ENCODE measurements around the gene MMP13. TPM values are rescaled to one million over a fixed set of nuclear protein-coding genes. Genes with fewer than 3 reads are reported as not detected.

MMP13 gene
- polyA plus RNA-seq, 2 of the 4 experiments (the other 2 are of a cell fraction): not detected

DNA sequence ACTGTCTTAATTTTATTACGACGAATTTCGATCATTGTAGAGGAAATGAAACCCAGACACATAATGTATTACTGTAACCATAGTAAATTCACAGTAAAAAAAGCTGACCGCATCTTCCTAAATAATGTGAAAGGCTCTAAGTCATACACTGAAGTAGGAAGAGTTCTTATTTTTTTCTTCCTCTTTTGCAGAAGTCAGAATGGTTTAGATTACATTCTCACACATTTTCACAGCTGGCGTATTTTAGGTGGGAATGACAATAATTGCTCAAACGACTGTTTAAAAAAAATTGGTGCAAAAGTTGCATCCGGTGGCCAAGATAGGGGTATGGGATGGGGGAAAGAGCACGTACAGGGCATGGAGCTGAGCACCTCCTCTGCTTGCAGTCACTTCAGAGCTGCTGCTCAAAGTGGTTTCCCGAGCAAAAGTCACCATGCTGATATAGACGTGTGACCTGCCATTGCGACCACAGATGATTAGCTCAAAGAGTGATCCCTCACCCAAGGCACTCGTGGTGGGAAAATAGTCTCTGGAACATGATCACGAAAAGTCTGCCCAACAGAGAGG lies 35.3 kb downstream of the MMP13 start:
- no peak overlapping the region for H3K4me3 ChIP-seq
- H3K4me2 ChIP-seq: no peak overlapping the region
- H3K9me3 ChIP-seq: no peaks in the 10 kb centered on the region
- no peak for DNase-seq (ENCODE audit: low read depth in 1 of 2, low spot score in 1 of 2)
- H3K4me1 ChIP-seq: no peaks in the 10 kb centered on the region
- no peak for FAIRE-seq
- TF ChIP-seq, protein P1, sequence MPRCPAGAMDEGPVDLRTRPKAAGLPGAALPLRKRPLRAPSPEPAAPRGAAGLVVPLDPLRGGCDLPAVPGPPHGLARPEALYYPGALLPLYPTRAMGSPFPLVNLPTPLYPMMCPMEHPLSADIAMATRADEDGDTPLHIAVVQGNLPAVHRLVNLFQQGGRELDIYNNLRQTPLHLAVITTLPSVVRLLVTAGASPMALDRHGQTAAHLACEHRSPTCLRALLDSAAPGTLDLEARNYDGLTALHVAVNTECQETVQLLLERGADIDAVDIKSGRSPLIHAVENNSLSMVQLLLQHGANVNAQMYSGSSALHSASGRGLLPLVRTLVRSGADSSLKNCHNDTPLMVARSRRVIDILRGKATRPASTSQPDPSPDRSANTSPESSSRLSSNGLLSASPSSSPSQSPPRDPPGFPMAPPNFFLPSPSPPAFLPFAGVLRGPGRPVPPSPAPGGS (IDR thresholded peaks at IDR 0.05): no peak
- no peak for TF ChIP-seq EP300 (IDR thresholded peaks at IDR 0.05)
- TF ChIP-seq NR3C1 (IDR thresholded peaks at IDR 0.05): no peak
- no peak for TF ChIP-seq ZFP36 (IDR thresholded peaks at IDR 0.05; ENCODE audit: borderline replicate concordance, partially characterized antibody)
- no peak for TF ChIP-seq CBX8 (IDR thresholded peaks at IDR 0.05)
- no peak for TF ChIP-seq HOXA7 (CRISPR knock-in tag; IDR thresholded peaks at IDR 0.05)
- TF ChIP-seq RAD21 (conservative IDR thresholded peaks at IDR 0.05 in 1 of 2, IDR thresholded peaks at IDR 0.05 in 1 of 2): no peak
- TF ChIP-seq CBX2 (IDR thresholded peaks at IDR 0.05; ENCODE audit: borderline replicate concordance, low read depth): no peak
- no peak for TF ChIP-seq SMC3 (IDR thresholded peaks at IDR 0.05)
- TF ChIP-seq, protein P2, sequence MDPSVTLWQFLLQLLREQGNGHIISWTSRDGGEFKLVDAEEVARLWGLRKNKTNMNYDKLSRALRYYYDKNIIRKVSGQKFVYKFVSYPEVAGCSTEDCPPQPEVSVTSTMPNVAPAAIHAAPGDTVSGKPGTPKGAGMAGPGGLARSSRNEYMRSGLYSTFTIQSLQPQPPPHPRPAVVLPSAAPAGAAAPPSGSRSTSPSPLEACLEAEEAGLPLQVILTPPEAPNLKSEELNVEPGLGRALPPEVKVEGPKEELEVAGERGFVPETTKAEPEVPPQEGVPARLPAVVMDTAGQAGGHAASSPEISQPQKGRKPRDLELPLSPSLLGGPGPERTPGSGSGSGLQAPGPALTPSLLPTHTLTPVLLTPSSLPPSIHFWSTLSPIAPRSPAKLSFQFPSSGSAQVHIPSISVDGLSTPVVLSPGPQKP (IDR thresholded peaks at IDR 0.05; ENCODE audit: low read depth, low read length): no peak
- TF ChIP-seq KDM5A (IDR thresholded peaks at IDR 0.05): no peak
- TF ChIP-seq MYC (IDR thresholded peaks at IDR 0.05; ENCODE audit: borderline replicate concordance, low read length): no peak
- no peak for TF ChIP-seq SREBF2 (IDR thresholded peaks at IDR 0.05)
- no peak for TF ChIP-seq HDAC2 (IDR thresholded peaks at IDR 0.05)
- no peak overlapping the region for H3K27ac ChIP-seq
- WGBS (ENCODE audit: missing lambda C conversion rate): 57% methylated on average over 13 of the region's 13 CpGs
- no peak for ATAC-seq
- ChIA-PET POLR2A (no interaction called here), CTCF (interaction anchor here (2.0 kb wide), 1 partner anchor 20 kb away, joined by 8 read pairs; no protein-coding TSS in a partner anchor)

DNA sequence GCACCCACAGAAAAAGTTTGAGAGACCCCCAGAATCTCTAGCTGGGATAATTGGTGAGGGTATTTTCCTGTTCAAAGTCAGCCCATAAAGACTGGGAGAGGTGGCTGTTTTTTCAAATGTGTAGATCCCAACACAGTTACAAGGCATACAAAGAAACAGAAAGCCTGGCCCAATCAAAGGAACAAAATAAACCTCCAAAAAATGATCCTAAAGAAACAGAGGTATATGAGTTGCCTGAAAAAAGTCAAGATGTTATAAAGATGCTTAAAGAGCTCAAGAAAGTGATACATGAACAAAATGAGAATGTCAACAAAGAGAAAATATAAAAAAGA lies 40.5 kb downstream of the MMP13 start:
- POLR2A ChIA-PET: no interaction called here
- CTCF ChIA-PET: interaction anchor here (0.6 to 2.5 kb wide), 18 partner anchors 9 to 181 kb away, joined by 3 to 14 read pairs (median 5); partner anchors contain the start of gene MMP10
- H3K9me3 ChIP-seq: no peaks in the 10 kb centered on the region
- no peak overlapping the region for H3K4me3 ChIP-seq
- DNase-seq (ENCODE audit: low read depth in 1 of 2, low spot score in 1 of 2) (no peak), ATAC-seq (no peak), FAIRE-seq (no peak)
- H3K4me1 ChIP-seq: no peaks in the 10 kb centered on the region
- TF ChIP-seq PHF8 (IDR thresholded peaks at IDR 0.05; ENCODE audit: borderline replicate concordance, low read depth) (no peak), HOXB5 (CRISPR knock-in tag; IDR thresholded peaks at IDR 0.05) (no peak), KDM1A (IDR thresholded peaks at IDR 0.05; ENCODE audit: low read depth) (no peak), CBX2 (IDR thresholded peaks at IDR 0.05; ENCODE audit: borderline replicate concordance, low read depth) (no peak), NPAS2 (CRISPR knock-in tag; IDR thresholded peaks at IDR 0.05; ENCODE audit: borderline replicate concordance) (no peak), FOSB (CRISPR knock-in tag; IDR thresholded peaks at IDR 0.05) (no peak), BHLHE40 (IDR thresholded peaks at IDR 0.05; ENCODE audit: low read depth, low read length) (no peak), JUN (IDR thresholded peaks at IDR 0.05) (no peak), TFCP2L1 (CRISPR knock-in tag; IDR thresholded peaks at IDR 0.05) (no peak), ESRRA (IDR thresholded peaks at IDR 0.05; ENCODE audit: borderline replicate concordance, low read length) (no peak), JUNB (IDR thresholded peaks at IDR 0.05) (no peak), SREBF2 (IDR thresholded peaks at IDR 0.05) (no peak), HEYL (CRISPR knock-in tag; IDR thresholded peaks at IDR 0.05) (no peak), RCOR1 (IDR thresholded peaks at IDR 0.05; ENCODE audit: low read depth, low read length) (no peak), HOXB13 (CRISPR knock-in tag; IDR thresholded peaks at IDR 0.05; ENCODE audit: low read depth) (no peak), CHD2 (IDR thresholded peaks at IDR 0.05; ENCODE audit: low read length, partially characterized antibody) (no peak)
- TF ChIP-seq, protein P3, sequence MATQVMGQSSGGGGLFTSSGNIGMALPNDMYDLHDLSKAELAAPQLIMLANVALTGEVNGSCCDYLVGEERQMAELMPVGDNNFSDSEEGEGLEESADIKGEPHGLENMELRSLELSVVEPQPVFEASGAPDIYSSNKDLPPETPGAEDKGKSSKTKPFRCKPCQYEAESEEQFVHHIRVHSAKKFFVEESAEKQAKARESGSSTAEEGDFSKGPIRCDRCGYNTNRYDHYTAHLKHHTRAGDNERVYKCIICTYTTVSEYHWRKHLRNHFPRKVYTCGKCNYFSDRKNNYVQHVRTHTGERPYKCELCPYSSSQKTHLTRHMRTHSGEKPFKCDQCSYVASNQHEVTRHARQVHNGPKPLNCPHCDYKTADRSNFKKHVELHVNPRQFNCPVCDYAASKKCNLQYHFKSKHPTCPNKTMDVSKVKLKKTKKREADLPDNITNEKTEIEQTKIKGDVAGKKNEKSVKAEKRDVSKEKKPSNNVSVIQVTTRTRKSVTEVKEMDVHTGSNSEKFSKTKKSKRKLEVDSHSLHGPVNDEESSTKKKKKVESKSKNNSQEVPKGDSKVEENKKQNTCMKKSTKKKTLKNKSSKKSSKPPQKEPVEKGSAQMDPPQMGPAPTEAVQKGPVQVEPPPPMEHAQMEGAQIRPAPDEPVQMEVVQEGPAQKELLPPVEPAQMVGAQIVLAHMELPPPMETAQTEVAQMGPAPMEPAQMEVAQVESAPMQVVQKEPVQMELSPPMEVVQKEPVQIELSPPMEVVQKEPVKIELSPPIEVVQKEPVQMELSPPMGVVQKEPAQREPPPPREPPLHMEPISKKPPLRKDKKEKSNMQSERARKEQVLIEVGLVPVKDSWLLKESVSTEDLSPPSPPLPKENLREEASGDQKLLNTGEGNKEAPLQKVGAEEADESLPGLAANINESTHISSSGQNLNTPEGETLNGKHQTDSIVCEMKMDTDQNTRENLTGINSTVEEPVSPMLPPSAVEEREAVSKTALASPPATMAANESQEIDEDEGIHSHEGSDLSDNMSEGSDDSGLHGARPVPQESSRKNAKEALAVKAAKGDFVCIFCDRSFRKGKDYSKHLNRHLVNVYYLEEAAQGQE (IDR thresholded peaks at IDR 0.05): no peak
- no peak overlapping the region for H3K4me2 ChIP-seq
- no peak overlapping the region for H3K27ac ChIP-seq
